HG02571 (cell line): ENCODE results near the gene ABL1.

Experiments used
- ATAC-seq: cut with Tn5 transposase; IDR thresholded peaks from one replicate; pipeline ENCODE4 v1.9.1; 2021; ENCODE audit warnings: mild to moderate bottlenecking, moderate library complexity; ENCODE audit not compliant: unreplicated experiment

ABL1 gene

DNA sequence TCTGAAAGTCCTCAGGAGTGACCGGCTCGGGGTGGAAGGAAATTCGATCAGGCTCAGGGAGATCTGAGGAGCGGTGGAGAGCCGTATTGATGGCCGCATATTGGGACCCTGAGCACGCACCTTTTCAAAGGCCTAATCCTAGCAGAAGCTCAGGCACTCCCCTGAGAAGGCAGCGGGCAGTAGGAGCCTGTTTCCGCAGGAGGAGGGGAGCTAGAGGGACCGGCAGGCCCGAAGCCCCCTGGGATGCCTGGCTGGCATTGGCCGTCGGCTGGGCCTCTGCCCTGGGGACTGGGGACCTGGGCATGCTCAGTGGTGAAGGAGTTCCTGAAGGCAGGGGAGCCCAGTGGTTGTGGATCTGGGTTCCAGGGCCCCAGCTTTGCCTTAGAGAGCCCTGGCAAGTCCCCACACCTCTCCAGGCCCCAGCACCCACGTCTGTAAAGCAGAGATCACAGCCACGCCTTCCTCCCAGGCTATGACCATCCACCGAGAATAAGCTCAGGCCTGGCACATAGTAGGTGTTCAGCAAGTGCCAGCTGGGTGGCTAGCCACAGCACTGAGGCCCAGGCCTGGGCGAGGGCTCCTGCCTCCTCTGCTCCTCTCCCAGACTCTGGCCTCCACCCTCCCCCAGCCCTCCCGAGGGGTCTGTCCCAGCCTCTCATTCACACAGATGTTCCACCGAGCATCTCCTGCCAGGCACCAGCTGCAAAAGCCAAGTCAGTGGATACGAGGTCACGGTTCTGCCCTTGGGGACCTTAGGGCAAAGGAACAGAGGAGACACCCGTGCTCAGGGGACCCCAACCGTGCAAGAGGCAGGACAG is 78.8 kb downstream of the ABL1 start:
- ATAC-seq, result no peak

DNA sequence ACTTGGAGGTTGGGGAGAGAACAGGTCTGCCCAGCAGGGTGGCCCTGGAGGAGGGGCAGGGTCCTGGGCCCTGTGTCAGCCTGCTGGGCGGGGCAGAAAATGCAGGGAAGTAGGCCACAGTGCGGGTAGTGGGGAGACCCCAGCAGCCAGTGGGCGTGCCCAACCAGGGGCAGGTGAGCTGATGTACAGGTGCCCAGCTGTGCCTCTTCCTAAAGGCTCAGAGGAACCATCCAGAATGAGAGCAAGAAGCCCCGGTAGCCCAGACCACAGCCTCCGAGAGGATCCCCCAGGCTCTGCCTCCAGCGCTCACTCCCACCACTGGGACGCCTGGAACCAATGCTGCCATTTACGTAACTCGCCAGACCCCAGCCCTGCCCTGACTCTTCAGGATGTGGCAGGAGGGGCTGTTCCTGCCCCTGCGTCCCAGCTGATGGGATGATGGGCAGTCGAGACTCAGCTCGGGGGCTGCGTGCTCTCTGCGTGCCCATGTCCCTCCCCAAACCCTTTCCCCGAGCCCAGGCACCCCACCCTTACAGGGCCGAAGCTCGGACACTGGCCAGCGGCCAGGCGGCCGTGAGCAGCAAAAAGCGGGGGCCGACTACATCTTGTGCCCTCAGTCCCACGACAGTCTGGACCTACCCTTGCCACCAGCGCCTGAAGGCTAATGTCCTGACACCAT is 79.5 kb downstream of the ABL1 start:
- ATAC-seq, result no peak

DNA sequence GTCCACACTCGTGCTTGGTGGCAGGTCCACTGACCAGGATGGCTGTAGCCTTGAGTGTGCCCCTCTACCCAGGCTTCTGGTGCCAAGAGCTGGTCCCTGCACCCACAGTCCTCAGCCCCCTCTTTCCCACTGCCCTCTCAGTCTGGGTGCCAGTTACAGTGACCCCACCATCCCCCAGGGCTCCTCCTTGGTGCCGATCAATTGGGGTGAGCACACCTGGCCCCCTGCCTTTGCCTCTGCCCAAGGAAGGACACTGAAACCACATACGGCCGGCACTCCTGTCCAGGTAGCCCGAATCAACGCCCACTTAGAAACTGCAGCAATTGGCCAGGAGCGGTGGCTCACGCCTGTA is 80.0 kb downstream of the ABL1 start:
- no peak for ATAC-seq

DNA sequence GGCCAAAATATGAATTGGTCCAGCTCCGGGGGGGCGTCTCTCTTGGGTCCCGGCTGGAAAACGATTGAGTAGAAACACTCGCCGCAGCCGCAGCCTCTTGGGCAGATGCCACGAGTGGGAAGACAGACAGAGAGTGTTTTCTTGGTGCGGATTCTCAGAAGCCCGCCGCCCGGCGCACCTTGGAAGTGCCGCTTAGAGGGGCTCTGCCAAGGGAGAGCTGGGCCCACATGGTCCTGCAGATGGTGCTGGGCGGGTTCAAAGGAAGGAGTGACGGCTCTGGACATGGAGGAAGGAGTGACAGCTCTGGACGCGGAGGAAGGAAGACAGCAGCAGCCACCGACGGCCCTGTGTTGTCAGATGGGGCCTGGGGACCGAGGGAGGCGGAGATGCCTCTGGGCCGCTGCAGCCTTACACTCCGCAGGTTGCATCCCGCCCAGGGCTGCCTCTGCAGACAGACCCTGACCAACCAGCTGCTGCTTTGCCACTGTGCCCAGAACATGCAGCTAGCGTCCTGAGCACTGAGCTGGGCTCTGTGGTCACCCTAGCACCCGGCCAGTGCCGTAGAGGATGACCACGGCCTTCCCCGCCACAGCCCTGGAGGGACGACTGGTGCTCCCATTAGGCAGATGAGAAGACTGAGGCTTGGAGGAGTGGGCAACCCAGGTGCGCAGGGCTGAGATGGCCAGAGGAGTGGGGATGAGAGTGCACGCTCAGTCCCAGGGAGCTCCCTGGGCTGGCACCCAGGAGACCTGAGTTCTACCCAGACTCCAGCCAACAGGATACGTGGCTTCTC is 82.3 kb downstream of the ABL1 start:
- no peak for ATAC-seq

DNA sequence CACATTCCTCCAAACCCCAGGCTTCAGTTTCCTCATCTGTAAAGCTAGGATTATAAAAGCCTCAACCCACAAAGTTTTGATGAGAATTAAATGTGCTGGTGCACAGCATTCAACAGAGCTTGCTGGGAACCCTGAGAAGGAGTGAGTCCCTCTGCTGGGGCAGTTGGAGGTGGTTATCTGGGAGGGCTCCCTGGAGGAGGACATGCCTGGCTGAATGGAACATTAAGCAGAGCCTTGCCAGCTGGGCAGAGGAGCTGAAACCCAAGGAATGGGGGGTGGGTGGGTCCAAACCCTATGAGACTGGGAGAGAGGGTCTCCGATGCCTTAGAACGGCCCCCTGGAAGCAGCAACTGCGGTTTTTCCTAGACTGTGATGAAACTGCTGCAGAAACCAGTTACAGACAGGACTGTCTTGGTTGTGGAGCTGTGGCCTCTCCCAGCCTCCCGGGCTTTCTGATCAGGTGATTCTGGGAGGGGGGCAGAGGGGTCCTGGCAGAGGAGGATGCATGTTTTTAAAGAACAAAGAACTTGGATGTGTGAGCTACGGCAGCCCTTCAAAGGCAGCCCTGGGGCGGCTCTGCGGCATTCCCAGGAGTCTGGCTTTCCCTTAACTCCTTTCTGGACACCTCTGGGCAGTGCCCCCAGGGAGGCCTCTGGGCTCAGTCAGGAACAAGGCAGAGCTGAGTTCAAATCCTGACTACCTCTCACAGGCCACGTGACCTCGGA is 83.2 kb downstream of the ABL1 start:
- no peak for ATAC-seq

DNA sequence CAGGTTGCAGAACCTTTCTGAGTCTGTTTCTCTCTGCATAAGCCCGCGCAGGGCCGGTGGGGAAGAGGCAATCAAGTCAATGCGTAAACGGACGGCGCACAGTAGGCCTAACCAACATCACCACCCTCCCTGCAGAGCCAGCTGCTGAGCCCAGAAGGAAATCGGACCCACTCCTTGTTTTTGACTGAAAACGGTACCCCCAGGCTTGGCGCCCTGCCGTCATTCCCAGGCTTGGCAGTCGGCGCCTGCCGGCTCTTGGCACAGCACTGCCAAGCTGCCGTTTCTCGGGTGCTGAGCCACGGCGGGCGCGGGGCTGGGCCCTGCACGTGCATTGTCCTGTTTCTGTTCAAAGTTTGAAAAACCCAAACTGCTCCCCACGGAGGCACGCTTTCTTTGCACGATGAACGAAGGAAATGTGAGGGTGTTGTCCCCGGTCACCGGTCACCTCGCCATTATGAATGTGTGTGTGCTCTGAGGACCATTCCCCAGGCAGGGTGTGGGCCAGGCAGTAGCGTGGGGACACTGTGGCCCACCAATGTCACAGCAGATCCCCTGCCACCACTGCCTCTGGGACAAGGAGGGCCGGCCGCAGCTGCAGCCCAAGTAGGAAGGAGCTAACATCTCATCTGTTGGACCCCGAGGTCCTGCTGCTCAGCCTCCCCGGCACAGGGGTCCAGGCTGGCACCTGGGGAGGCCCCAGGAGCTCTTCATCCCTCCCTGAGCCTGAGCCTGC is 83.9 kb downstream of the ABL1 start:
- no peak for ATAC-seq

DNA sequence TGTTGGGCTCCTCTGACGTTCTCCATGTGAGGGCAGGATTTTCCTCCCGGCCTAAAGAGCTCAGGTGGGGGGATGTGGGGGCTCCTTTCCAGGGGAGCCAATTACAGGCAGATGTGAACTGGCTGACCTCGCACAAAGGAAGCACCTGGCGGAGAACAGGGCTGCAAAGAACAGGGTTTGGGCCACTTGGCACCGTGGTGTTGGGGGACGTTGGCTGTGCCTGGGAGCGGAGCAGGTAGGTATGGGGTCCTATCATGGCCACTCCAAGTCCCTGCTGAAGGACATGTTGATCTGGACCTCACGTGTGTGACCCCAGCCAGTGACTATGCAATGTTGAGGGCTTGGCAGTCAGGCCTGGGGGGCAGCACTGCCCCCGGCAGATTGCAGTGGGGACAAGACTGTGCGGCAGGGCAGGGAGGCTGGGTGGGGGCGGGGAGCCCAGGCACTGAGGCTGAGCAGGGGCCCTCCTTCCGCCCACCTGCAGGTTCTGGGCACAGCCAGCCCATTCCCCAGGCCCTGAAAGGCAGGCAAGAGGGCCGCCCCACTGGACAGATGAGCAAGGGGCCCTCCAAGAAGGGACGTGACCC is 84.6 kb downstream of the ABL1 start:
- ATAC-seq, result no peak

DNA sequence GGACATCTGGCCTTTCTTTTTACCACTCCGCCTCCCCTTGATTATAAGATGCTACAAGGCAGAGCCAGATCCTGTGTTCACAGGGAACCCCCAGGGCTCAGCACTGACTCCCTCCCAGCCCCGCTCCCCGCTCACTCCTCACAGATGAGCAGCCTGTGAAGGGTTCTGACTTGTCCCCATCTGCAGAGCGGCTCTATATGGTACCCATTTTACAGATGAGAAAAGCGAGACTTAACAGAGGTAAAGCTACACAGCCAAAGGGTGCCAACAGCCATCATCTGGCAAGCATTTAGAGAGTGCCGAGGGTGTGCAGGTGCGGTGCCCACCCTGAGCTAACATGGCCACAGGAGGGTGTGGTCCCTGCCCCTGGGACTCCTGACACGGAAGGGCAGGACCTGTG is 85.2 kb downstream of the ABL1 start:
- no peak for ATAC-seq

DNA sequence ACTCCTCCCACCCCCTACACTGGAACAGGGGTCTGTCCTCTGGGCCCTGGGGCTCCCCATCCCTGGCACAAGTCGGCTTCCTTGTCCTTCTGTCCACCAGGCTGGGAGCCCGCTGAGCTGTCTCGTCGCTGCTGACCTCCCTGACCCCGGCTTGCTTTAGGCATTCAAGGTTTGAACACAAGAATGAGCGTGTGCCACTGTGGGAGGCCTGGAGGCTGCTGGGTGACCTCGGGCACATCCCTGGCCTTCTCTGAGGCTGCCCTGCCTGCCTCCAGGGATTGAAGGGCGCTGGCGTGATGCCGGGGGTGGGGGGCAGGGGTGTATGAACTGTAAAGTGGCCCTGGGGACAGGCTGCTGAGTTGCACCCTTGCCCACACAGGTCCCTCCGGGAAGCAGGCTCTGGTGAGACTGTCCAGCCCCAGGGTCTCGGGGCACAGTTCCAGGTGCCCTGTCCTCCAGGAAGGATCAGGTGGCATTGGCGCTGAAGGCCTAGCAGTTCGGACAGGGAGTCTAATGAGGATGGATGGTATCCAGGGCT is 85.8 kb downstream of the ABL1 start:
- no peak for ATAC-seq

DNA sequence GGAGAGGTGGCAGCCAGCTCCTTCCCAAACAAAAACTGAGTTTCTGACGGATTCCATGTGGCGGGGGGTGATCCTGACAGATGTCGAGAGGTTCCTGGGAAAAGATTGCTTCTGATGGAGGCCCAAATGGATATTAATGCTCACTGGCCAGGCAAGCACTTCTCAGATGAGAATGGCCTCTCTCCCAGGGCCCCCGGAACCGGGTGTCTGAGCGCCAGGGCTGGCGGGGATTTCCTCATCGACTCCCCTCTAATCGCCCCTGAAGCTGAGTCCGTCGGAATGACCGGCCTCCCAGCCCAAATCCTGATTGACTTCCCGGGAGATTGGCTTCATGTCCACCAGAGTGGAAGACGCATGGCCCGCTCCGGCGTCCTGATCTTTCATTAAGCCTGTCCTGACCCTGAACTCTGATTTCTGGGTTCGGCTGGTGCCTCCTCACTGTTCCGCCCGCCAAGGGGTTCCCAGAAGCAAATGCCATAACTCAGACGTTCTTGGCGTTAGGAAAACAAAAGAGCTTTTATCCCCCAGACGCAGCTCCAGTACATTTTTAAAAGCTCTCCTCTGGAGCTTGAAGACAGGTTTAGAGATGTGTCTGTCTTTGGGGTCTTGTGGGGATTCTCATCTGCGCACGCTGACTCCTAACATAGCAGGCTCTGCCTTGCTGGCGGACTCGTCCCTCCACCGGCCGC is 86.4 kb downstream of the ABL1 start:
- ATAC-seq, result no peak

DNA sequence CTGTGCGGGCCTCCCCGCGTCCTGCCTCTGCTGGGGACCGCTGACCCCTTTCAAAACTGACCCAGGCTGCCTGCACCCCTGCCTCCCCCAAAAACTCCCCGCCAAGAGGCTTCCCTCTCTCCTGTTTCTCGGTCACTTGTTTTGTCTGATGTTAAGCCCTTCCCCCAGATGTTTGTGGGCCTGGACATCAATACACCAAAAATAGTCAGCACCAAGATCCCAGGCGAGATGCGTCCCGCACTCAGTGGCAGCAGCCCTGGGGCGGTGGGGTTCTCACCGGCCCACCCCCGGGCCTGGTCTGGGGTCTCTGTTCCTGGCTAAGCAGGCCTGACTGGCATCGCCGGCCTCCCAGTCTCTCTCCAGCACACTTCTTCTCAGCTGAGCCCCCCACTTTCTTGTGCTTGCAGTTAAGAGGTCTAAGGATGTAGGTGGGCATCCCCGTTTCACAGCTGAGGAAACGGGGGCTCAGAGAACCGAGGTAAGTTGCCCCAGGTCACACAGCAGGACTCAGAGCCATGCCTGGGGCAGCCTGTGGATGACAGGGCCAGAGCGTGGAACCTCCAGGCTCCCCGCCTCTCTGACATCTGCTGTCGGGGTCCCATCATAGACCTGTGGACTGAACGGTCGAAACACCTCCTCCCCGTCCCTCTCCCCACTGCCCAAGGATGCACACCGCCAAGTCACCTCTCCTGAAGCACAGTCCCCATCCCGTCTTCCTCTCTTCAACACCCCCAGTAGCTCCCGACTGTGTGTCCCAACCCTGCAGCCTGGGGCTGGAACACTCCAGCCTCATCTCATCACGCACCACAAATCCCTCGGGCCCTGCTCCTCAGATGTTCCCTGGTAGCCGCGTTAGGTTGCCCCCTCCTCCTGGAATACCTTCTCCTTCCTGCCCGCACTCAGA is 87.2 kb downstream of the ABL1 start:
- no peak for ATAC-seq

DNA sequence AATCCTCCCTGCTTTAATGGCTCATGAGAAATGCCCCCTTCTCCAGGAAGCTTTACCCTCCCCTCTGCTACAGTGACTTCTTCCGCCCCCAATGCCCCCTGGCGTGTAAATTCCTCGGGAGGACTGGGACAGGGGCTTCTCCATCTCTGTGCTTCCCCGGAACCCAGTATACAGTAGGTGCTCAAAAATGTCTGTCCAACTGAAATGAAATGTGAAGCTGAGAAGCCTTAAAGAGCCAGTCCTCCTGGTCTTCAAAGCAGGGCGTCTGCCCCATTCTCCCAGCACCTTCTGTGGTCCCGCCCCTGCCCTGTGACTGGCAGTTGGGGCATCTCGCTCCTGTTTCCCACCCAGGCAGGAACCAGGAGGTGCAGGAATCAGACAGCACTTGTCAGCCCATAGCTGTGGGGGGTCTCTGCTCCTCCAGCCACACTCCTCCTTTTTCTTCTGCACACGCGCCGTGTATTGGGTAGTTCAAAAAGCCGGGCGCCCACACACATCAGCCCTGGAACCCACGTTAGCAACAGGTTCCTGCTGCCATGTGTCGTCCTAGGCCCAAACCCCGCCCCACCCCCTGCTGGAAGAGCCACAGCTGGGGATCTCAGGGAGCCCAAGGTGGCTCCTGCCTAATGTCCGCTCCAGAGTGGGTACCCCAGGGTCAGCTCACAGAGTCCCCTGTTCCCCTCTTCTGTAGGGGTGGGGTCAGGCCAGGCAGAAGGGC is 88.0 kb downstream of the ABL1 start:
- ATAC-seq, result no peak

DNA sequence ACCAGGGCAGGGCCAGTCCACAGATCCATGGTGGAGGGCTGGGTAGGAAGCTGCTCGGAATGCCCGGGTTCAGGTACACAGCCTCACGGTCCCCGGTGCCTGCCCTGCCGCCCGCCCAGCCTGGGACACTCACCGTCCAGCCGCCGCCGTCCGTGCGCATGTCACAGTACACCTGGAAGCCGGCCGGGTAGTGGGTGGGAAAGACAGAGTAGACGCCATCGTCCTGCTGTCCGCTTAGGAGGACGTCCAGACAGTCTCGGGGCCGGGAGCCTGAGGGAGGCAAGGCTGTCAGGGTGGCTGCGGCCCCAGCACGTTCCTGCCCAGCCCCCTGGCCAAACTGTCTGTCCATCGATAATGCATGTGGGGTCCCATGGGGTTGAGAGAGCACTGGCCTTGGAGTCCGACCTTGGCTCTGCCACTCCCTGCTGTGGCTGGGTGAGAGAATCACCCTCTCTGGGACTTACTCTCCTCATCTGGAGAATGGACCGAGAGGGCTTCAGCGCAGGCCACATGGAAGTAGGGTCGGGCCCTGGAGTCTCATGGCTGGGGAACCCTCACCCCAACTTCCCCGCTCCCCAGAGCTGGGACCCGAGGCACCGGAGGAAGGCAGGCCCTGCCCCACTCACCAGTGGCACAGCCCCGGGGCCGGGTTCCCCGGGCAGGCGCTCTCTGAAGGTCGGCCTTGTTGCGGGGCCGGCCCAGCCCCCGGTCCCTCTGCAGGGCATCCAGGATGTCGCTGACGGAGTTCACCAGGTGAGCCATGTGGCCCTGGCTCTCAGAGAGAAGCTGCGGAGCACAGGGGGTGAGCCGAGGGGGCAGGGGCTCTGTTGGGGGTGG is 88.8 kb downstream of the ABL1 start:
- ATAC-seq, result no peak

DNA sequence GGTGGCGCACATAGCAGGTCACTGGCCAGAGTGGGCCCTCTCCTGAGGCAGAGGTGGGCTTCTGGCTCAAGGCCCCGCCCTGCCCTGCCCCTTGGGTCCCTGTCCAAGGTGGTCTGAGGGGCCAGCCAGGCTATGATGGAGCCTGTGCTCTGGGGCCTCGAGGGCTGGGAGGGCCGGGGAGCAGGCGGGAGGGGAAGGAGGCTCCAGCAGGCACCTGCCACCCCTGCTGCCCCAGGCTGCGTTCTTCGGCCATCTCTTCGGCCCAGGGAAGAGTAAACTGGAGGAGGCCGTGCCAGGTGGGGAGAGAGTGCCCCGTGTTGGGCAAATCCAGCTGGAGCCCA is 89.4 kb downstream of the ABL1 start:
- no peak for ATAC-seq

DNA sequence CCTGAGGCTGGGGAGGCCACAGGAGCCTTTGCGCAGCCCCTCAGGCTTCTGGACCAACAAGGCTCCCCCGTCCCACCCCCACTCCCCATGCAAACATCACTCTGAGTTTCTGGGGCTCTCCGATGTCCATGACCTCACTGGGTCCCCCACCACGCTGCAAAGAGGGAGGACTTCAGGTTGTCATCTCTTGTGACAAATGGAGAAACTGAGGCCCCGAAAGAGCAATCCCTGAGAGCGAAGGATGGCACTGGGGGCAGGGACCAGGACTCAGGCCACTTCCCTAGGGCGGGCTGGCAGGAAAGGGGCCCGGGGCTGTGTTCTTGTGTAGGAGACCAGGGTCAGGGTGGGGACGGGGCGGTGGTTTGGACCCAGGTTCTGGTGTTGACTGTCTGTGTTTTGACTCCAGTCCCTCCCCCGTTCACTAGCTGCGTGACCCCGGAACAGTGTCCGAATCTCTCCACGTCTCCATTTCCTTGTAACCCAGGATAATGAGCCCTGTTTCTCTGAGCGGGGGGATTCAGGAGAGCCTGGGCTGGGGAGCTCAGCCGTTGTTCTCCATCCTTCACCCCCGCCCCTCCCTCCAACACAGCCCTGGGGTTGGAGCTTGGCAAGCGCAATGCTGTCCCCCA is 90.1 kb downstream of the ABL1 start:
- no peak for ATAC-seq

DNA sequence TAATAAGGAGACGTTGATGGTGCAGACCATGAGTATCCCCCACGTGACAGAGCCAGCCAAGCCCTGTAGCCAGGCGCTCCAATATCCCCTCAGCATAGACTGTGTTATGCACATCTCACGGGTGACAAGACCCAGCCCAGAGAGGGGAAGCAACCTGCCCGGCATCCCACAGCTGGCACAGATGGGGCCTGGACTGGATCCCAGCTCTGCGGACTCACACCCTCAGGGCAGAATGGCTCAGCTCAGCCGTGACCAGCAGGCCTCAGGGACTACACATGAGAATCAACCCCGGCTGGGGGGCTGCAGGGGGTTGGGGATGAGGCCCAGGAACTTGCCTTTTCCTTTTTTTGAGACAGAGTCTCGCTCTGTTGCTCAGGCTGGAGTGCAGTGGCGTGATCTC is 92.3 kb downstream of the ABL1 start:
- no peak for ATAC-seq
